ENCODE results near the gene BST1.
"Not testable (repeated sequence)": the region's sequence is repeated elsewhere in the genome, so short reads cannot be mapped to it uniquely, and the experiment has no call there.

BST1 gene

DNA sequence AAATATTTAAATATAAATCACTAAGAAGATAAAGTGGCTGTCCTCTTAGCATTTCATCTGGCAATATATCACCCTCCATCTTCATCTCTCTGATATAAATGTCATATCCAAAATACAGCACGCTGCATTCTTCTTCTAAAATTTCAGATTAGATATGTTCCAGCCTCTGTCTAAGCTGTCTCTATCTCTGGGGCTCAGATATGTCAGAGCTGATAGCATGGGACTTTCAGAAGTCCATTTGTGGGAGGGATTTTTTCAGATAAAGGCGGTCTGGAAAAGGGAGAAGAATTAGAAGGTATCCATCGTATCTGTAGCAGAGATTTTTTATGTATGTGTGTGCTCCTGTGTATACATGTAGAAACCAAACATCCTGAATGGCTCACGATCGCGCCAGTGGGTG, 50.2 kb downstream of the BST1 start:
- DNase-seq: no peak

DNA sequence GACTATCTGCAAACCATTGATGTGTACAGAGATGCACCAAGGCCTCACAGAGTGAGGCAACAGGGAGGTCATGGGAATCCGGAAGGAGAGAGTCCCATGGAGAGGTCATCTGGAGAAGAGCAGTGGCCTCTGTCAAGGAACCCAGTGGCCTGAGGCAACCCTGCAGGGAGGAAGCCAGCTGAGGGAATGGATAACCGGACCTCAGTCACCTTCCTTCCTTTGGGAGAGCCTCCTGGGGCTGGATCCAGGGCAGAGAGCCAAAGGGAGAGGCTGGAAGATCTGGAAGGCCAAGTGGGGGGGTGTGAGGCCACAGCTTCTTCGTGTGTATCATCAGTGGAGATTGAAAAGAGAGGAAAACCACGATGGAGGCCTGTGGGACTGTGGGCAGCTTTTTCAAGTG, 50.9 kb downstream of the BST1 start:
- DNase-seq: no peak

DNA sequence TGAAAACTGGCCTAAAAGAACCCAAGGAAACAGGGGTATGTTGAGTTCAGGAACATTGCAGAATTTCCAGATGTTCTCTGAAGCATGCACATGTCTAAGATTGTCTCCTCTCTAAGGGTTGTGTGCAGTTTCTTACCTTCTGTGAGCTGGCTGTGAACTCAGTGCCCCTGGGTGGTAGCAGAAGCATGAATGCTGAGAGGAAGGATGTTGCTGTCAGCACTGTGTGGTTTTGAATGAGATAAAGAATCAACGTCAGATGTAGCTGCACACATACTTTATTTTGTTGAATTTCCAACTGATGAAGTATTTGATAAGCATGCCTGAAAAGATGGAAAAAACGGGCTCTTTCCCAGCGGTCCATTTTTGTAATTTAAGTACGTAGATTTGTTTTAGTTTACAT, 51.5 kb downstream of the BST1 start:
- DNase-seq: no peak

GRCh38 chr4:15755321-15756155, 52.7 kb downstream of the BST1 start:
- DNase-seq: peak; percentile 68

DNA sequence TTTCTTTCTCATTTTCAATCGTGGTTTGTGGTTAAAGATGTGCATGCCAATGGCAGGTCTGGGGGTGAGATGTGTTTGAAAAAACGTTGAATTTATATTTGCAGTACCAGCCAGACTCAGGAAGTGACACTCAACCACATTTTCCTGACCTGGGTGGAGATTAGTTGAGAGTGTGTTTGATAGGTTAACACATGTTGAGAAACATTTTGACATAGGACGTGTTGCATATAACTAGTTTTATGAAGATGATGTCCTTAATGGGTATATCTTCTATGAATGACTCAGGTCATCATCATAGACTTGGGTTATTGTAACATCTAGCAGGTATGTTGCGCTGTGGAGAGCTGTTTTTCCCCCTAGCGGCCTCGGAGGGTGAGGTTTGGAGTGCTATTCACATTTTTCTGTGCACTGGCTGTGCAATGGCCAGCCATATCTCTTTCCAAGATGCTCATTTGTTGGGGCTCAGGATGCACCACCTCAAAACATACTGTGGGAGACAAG, 53.5 kb downstream of the BST1 start:
- DNase-seq: peak; percentile 84

- DNase-seq: no peak
Observed at GRCh38 chr4:15757054-15757453, 54.2 kb downstream of the BST1 start.

- DNase-seq: no peak
Observed at GRCh38 chr4:15758294-15758693, 55.4 kb downstream of the BST1 start.

DNA sequence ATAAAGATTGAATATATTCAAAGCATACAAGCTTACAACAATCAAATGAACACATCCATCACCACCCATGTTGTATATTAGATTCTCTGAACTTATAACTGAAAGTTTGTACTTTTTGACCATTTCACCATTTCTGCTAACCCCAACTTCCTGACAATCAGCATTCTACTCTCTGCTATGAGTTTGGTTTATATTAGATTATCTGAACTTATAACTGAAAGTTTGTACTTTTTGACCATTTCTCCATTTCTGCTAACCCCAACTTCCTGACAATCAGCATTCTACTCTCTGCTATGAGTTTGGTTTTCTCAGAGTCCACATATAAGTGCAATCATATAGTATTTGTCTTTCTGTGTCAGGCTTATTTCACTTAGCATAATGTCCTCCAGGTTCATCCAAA, 59.6 kb downstream of the BST1 start:
- not testable (repeated sequence) for DNase-seq

DNA sequence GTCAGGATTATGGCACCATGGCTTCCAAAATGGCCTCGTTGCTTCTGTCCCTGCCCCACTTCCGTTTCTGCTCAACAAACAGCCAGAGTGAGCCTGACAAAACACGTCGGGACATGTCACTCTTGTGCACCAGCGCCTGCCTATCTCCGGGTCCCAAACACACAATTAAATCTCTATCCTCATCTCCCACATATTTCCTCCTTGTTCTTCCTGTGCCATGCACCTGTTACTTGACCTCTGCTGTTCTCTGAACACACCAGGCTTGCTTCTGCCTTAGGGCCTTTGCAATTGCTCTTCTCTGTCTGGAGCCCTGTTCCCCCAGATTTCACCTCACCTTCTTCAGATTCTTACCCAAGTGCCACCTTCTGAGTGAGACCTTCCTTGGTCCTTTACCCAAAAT, 62.5 kb downstream of the BST1 start:
- DNase-seq: no peak

GRCh38 chr4:15765910-15766697, 63.2 kb downstream of the BST1 start:
- no peak for DNase-seq

DNA sequence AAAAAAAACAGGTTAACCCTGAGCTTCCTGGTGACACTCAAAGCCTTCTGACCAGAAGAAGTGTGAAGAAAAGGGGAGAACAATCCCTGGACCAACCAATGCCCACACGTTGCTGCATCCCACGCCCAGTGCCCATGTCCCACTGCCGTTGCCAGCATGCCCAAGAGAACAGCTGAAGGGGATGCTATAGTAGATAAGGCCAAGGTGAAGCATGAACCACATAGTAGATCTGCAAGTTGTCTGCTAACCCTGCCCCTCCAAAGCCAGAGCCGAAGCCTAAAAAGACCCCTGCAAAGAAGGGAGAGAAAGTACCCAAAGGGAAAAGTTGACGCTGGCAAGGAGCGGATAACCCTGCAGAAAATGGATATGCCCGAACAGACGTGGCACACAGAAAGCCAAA, 64.0 kb downstream of the BST1 start:
- no peak for DNase-seq

DNA sequence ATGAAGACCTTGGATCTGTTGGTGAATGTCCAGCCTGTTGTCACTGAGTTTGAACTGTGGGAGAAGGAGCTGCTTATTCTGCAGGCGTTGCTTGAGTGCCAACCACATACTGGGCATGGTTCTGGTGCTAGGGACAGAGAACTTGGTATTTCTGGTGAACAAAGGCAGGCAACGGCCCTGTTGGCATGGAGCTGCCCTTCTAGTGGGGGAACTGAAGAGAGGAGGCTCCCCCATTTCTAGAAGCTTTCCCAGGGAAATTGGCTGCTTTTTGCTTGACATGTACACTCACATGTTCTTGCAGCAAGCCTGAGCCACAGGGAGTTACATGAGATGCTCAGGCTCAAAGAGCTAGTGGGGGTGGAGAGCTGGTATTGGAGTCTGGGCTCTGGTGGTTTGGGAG, 66.3 kb downstream of the BST1 start:
- DNase-seq: no peak

DNA sequence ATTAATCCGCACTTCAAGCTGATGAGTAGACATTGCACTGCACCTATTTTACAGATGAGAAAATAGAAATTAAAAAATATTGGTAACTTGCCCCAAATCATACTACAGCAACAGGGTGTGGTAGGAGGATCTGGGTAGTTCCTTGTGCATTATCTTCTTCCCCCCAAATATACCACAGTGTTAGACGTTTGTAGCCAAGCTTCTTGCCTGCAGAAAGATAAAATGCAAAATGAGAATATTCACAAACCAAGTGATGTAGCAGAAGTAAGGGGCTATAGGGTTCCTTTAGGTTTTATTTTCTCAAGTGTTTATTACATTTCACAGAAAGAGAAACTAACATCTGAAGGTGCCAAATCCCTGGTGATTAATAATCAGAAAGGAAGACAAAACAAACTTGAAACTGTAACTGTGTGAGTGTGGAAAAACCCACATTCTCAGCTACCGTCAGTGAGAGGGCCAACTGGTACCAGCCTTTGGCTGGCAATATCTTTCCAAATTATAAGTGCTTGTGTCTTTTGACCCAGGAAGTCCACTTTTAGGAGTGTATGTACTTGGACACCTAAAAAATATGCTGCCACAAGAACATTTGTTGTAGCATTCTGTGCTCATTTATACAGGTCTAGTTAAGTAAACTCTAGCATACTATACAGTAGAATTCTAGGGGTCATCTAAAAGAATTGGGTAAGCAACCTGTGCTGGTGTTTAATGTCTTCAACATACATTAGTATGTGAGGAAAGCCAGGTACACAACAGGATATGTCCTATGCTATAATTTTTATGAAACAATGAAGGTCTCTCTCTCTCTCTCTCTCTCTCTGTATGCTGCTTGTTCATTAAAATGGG, 68.6 kb downstream of the BST1 start:
- DNase-seq: peak; percentile 43

DNA sequence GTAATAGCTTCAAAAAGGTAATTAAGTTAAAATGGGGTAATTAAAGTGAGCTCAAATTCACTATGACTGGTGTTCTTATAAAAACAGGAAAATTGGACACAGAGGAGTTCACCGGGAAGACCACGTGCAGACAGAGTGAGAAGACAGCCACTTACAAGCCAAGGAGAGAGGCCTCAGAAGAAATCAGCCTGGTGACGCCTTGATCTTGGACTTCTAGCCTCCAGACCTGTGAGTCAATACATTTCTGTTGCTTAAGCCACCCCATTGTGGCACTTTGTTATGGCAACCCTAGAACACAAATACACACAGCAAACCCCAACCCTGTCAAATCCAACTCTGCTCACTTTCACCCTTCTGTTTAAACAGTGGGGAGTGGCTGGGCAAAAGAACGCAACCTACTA, 71.2 kb downstream of the BST1 start:
- no peak for DNase-seq

DNA sequence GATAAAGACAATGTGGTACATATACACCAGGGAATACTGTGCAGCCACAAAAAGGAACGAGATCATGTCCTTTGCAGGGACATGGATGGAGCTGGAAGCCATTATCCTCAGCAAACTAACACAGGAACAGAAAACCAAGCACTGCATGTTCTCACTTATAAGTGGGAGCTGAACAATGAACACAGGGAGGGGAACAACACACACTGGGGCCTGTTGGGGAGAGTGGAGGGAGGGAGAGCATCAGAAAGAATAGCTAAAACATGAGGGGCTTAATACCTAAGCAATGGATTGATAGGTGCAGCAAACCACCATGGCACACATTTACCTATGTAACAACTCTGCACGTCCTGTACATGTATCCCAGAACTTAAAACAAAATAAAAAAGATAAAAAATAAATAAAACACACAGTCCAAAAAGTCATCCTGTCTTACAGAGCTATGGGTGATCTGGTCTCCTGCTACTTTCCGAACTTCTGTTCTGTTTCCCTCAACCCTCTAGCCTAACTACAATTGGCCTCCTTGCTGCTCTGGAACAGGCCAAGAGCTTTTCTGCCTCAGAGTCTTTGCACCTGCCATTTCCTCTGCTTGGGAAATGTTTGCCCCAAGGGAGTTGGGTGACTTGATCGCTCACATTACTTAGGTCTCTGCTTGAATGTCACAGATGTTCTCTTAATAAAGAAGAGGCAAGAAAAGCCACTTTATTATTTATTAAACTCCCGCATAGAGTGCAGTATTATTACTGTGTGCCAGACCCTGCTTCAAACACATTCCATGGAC, 74.2 kb downstream of the BST1 start:
- DNase-seq: no peak

- no peak for DNase-seq
Observed at GRCh38 chr4:15777697-15778288, 74.9 kb downstream of the BST1 start.

DNA sequence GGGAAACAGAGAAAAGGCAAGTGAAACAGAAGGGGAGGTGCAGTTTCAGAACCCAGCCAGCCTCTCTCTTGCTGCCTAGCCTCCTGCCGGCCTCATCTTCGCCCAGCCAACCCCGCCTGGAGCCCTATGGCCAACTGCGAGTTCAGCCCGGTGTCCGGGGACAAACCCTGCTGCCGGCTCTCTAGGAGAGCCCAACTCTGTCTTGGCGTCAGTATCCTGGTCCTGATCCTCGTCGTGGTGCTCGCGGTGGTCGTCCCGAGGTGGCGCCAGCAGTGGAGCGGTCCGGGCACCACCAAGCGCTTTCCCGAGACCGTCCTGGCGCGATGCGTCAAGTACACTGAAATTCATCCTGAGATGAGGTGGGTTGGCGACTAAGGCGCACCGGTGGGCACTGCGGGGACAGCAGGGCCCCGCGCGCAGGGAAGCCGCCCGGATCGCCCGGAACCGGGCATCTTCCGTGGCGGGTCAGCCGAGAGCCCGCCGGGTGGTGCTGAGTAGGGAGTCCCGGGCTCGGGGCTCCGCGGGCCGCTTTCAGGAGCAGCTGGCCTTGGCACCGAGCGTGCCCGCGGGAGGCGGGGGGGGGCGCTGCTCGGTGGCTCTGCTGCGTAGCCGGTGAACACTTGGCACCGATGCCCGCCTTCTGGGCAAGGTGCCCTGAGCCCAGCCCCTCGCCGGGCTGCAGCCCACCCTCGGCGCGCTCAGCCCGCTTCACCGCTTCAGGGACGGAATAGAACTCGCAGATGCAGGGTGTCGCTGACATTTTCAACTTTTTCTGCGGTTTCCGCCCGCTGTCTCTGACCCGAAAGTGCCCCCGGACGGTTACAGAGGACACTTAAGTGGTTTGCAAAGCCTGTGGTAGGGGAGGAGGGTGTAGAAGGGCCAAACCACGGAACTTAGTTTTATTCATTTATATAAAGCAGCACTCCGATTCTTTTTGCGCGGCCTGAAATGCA, 75.7 kb downstream of the BST1 start, which contains the start of gene CD38:
Gene CD38 (plus strand): TSS at position 40 of the 953 bp plus-strand sequence. CDS start 87 bp downstream, at position 127.
- DNase-seq: peak; percentile 74

DNA sequence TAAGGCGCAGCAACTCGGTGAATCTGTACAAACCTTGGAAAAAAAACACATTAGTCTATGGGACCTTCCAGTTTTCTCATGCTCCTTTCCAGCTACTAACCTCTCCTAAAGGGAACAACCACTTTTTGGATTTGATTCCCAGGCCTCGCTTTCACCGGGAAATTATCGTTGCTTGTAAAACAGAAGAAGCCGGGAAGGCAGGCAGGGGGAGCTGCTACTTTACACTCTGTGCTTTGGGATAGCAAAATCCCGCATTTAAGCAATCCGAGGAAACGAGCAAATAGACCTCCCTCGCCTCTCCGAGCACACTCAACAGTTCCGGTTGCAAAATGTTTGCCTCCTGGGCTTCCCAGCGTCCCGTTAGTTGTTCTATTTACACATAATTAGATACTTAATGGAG, 76.4 kb downstream of the BST1 start:
- DNase-seq: no peak

DNA sequence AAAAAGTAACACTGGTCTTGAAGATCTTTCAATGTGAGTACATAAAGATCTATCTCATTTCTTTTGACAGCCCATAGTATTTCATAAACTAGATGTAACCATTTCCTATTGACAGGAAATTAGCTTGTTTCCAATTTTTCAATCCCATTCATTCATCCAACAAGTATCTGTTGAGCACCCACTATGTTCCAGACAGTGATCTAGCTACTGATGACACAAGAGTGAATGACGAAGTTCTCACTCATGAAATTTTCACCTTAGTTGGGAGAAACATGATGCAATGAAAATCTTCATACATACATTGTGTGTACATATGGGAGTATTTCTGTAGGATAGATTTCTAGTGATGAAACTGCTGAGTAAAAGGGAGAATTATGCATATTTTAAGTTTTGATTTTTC, 76.9 kb downstream of the BST1 start:
- no peak for DNase-seq

DNA sequence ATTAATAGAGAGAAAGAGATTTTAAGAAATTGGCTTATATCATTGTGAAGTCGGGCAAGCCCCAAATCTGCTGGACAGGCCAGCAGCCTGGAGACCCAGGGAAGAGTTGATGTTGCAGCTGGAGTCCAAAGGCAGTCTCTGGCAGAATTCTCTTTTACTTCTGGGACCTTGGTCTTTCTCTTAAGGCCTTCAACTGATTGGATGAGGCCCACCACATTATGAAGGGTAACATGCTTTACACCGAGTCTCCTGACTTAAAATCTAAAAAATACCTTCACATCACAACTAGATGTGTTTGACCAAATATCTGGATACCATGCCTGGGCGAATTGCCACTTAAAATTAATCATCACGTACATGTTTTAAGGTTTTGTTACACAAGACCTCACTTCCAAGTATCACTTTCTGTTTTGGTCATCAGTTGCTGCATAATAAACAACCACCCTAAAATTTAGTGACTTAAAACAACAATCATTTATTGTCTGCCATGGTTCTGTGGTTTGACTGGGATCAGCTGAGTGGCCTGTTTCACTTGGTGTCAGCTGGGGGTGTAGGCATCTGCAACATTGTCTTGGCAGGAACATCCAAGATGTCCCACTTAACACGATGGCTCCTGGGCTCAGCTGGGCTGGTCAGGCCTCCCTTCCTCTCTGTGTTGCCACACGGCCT, 78.7 kb downstream of the BST1 start:
- peak; percentile 58 for DNase-seq

All from activated CD8-positive, alpha-beta memory T cell treated with anti-CD3 and anti-CD28 coated beads, Interleukin-2, amount 50 U/mL, for 48 hours (primary cell).